Kidney (tissue), 14 donors: Measurements from ENCODE around the gene CMIP. TPM values are rescaled to one million over a fixed set of nuclear protein-coding genes. Genes with fewer than 3 reads are reported as not detected.

ENCODE experiments used
- DNase-seq, 5 donors: peaks; one replicate each; pipeline ENCODE4 v3.0.0-alpha.2; 2013 to 2020
- FAIRE-seq: peaks from 2 replicates; lab custom pipeline; 2012; peaks lifted over from hg19 to GRCh38; lab: Jason Lieb, UNC
- H3K27ac ChIP-seq, 2 donors: one replicate each; pipeline ENCODE4 v1.7.0; 2013; ENCODE audit warnings: low read depth in 2 of 2, low read length in 2 of 2, inconsistent platforms in 1 of 2
- H3K27me3 ChIP-seq: one replicate; pipeline ENCODE4 v1.7.1; 2013; ENCODE audit warnings: low read length, inconsistent platforms; ENCODE audit not compliant: control insufficient read depth, insufficient read depth
- H3K36me3 ChIP-seq, 3 donors: one replicate each; pipeline versions ENCODE4 v1.7.0 to v1.7.1; 2013; ENCODE audit warnings: low read length in 3 of 3, control low read depth in 1 of 3, inconsistent platforms in 1 of 3; ENCODE audit not compliant: insufficient read depth in 3 of 3, control insufficient read depth in 2 of 3
- H3K4me1 ChIP-seq, 3 donors: one replicate each; pipeline versions ENCODE4 v1.7.0 to v1.7.1; 2013; ENCODE audit warnings: low read length in 3 of 3, inconsistent platforms in 1 of 3, low read depth in 1 of 3; ENCODE audit not compliant: control insufficient read depth in 2 of 3, insufficient read depth in 2 of 3
- H3K4me3 ChIP-seq, 3 donors: one replicate each; pipeline versions ENCODE4 v1.7.0 to v1.8.1; 2013; ENCODE audit warnings: low read length in 3 of 3, control low read depth in 1 of 3, inconsistent platforms in 1 of 3
- H3K9ac ChIP-seq, 3 donors: one replicate each; pipeline versions ENCODE4 v1.7.0 to v1.7.1; 2013; ENCODE audit warnings: low read length in 3 of 3, control low read depth in 1 of 3, inconsistent platforms in 1 of 3
- H3K9me3 ChIP-seq, 3 donors: one replicate each; pipeline versions ENCODE4 v1.7.0 to v1.7.1; 2013; ENCODE audit warnings: low read length in 3 of 3, control low read depth in 1 of 3, inconsistent platforms in 1 of 3; ENCODE audit not compliant: control insufficient read depth in 2 of 3, insufficient read depth in 1 of 3
- CTCF ChIP-seq: IDR thresholded peaks from 3 replicates; pipeline ENCODE4 v1.5.1; 2012; ENCODE audit warnings: mild to moderate bottlenecking, moderate library complexity, borderline replicate concordance; ENCODE audit not compliant: insufficient read depth; ENCODE audit errors: extremely low read depth
- intact Hi-C: fragments of 100-400 bp; cut with DNase I; formaldehyde crosslinking; loops from one replicate; pipeline ENCODE4 v1.11.1; 2022
- polyA plus RNA-seq: library from polyadenylated mRNA; stranded (reverse); fragments of 350-450 nt; fragmentation: Illumina TruSeq; extraction: RNeasy Lipid Tissue Mini Kit (QIAGEN cat#74804); gene quantifications from one replicate; pipeline ENCODE4 v1.2.3, GENCODE V29; 2014; ENCODE audit warnings: low read depth, low replicate concordance; ENCODE audit not compliant: insufficient read depth
- total RNA-seq: library from RNA; stranded (reverse); fragmentation: NEBNext Ultra II Directional; extraction: Animal tissue kit (Norgen Biotek cat#: 25700); gene quantifications from one replicate; pipeline ENCODE4 v1.2.1, GENCODE V29; 2021
- donor health status: control.
- donor health status: control.
- donor health status: control.
- donor health status: control.
- donor health status: control.
- donor health status: DM: yes; HTN: yes; CAD: no.
- donor health status: Normal renal cell carcinoma (clear cell type).

The CMIP gene
- total and polyA plus RNA-seq, 2 donors from 2014 or later = 16.6 to 65.7 TPM

GRCh38 chr16:81541314-81541713, 96.7 kb downstream of the CMIP start:
- peaks cover 0 to 2% (median 0%) of the 10 kb centered on the region in 3 donors for H3K9me3 ChIP-seq
- intact Hi-C loops = no loop called here
- TF ChIP-seq CTCF = no peak
- H3K9ac ChIP-seq = no peak overlapping the region
- H3K36me3 ChIP-seq = no peaks in the 10 kb centered on the region
- FAIRE-seq (no peak), DNase-seq (no peak)
- no peaks in the 10 kb centered on the region for H3K27me3 ChIP-seq
- no peak overlapping the region for H3K27ac ChIP-seq
- H3K4me1 ChIP-seq = peaks cover 0 to 54% (median 41%) of the 10 kb centered on the region in 3 donors
- no peak overlapping the region for H3K4me3 ChIP-seq

DNA sequence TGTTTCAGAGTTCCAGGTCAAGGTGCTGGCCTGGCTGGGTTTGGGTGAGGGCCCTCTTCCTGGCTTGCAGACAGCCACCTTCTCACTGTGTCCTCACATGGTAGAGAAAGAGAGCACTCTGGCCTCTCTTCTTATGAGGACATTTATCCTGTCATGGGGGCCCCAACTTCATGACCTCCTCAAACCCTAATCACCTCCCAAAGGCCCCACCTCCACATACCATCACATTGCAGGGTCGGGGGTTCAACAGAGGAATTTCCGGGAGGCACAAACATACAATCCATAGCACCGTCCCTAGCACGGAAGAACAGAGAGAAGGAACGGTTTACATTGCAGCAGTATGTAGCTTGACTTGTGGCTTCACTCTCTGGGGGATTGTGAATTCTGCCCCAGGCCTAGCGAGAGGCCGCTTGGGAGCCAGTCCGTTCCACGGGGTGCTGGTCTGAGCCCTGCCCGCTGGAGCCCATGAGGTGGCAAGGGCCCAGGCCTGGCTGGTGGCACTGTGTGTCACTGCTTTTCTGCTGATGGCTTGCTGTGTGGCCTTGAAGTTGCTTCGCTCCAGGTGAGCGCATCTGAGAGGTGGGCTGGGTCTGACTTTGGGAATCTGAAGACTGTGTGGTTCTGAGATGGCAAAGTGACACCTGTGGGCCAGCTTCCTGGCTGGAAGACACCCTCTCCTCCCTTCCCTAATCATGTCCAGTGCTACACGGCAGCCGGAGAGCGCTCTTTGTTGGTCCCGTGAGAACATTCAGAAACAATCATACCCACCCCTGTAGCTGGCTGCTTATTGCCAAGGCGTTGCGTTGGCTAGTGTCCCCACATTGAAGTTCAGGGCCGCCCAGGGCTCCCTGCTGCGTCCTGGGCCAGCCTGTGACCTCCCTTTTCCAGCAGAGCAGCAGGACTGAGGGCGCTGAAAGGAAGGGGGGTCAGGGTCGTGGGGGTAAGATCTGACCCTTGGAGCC, 98.3 kb downstream of the CMIP start:
- no peak for FAIRE-seq
- intact Hi-C loops = no loop called here
- Histone ChIP-seq H3K4me1 (peaks cover 0 to 56% (median 52%) of the 10 kb centered on the region in 3 donors), H3K36me3 (no peaks in the 10 kb centered on the region), H3K27ac (no peak overlapping the region), H3K4me3 (no peak overlapping the region), H3K9ac (no peak overlapping the region), H3K27me3 (no peaks in the 10 kb centered on the region), H3K9me3 (peaks cover 0 to 2% (median 0%) of the 10 kb centered on the region in 3 donors)
- no peak for TF ChIP-seq CTCF
- peak in 1 of 5 donors; percentile 66 for DNase-seq

- Histone ChIP-seq H3K36me3 (no peaks in the 10 kb centered on the region), H3K27me3 (no peaks in the 10 kb centered on the region), H3K9me3 (peaks cover 0 to 2% (median 0%) of the 10 kb centered on the region in 3 donors), H3K27ac (no peak overlapping the region), H3K9ac (no peak overlapping the region), H3K4me3 (no peak overlapping the region), H3K4me1 (peaks cover 0 to 53% (median 51%) of the 10 kb centered on the region in 3 donors)
- DNase-seq = no peak
- intact Hi-C loops = no loop called here
- no peak for FAIRE-seq
- TF ChIP-seq CTCF = no peak
These were observed 99.0 kb downstream of the CMIP start for GRCh38 chr16:81543571-81543970.
